PC-3 (cell line): Measurements from ENCODE around the gene KIAA2012.

Source experiments
- EZH2 ChIP-seq: fragments of 300-600 bp; sonication (generic); IDR thresholded peaks from one replicate; pipeline ENCODE4 v1.6.1; 2017; ENCODE audit warnings: antibody characterized with exemption, mild to moderate bottlenecking, low read length; ENCODE audit not compliant: unreplicated experiment
- EZH2phosphoT487 ChIP-seq: fragments of 300-600 bp; sonication (generic); IDR thresholded peaks from 2 replicates; pipeline ENCODE4 v1.6.1; 2018; ENCODE audit warnings: mild to moderate bottlenecking, antibody characterized with exemption, low read length, borderline replicate concordance
- TF ChIP-seq, protein P1 (sequence below): fragments of 300-600 bp; sonication (generic); conservative IDR thresholded peaks from 2 replicates; pipeline ENCODE4 v1.5.1; 2017; ENCODE audit warnings: antibody characterized with exemption, low read depth, mild to moderate bottlenecking, low read length

DNA sequence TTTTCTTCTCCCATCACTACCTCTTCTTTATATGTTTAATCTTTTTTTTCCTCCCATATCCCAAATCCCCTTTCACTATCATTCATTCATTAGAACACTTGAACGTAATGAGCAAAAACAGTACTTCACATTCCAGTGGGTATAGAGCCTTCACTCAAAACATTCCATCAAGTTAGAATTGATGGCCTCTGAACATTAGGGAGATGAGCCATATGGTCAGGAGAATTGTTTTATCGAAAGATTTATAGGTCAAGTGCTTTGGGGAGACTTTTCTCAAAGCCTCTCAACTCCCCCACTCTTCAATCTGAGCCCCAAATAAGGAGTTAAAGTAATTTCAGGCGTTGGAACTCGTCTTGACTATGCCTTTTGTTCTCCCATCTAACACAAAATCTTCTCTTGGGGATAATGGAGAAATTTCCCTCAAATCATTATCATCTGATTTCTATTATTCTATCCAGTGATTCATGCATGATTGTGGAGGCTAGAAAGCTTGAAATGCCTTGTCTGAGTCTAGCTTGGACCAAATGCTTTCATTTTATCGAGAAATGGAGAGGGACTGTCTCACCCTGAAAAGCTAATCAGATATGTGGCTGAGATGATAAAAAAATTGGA is 79.2 kb downstream of the KIAA2012 start:
- TF ChIP-seq, protein P1, sequence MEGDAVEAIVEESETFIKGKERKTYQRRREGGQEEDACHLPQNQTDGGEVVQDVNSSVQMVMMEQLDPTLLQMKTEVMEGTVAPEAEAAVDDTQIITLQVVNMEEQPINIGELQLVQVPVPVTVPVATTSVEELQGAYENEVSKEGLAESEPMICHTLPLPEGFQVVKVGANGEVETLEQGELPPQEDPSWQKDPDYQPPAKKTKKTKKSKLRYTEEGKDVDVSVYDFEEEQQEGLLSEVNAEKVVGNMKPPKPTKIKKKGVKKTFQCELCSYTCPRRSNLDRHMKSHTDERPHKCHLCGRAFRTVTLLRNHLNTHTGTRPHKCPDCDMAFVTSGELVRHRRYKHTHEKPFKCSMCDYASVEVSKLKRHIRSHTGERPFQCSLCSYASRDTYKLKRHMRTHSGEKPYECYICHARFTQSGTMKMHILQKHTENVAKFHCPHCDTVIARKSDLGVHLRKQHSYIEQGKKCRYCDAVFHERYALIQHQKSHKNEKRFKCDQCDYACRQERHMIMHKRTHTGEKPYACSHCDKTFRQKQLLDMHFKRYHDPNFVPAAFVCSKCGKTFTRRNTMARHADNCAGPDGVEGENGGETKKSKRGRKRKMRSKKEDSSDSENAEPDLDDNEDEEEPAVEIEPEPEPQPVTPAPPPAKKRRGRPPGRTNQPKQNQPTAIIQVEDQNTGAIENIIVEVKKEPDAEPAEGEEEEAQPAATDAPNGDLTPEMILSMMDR, result no peak
- TF ChIP-seq EZH2phosphoT487 (no peak), EZH2 (no peak)
